K562 (cell line): ENCODE data around the gene HAPLN2. TPM values are rescaled to one million over a fixed set of nuclear protein-coding genes. Genes with fewer than 3 reads are reported as not detected.
A peak's percentile ranks its signal among the peaks of the same experiment; 100 is the strongest.

Source experiments
- ADNP ChIP-seq: fragments of 200-800 bp; sonication (Bioruptor generic); IDR thresholded peaks from 2 replicates; pipeline ENCODE4 v1.6.1; 2016; ENCODE audit warnings: missing genetic modification characterization, missing compliant biosample characterization
- CTBP1 ChIP-seq: fragments of 450-650 bp; IDR thresholded peaks from 2 replicates; pipeline ENCODE4 v1.6.1; 2016; ENCODE audit warnings: borderline replicate concordance
- GABPA ChIP-seq: fragments of 200-800 bp; sonication (Bioruptor generic); conservative IDR thresholded peaks from 2 replicates; pipeline ENCODE4 v1.6.1; 2016; ENCODE audit warnings: low read depth, missing genetic modification characterization, missing compliant biosample characterization
- KLF6 ChIP-seq: fragments of 250-450 bp; sonication (Bioruptor Pico); IDR thresholded peaks from 2 replicates; pipeline ENCODE4 v1.4.0; 2020; ENCODE audit warnings: mild to moderate bottlenecking, moderate library complexity, borderline replicate concordance
- NFATC3 ChIP-seq: fragments of 450-650 bp; IDR thresholded peaks from 2 replicates; pipeline ENCODE4 v1.6.1; 2017; ENCODE audit warnings: mild to moderate bottlenecking
- NRF1 ChIP-seq, 2 experiments: fragments of 450-650 bp; IDR thresholded peaks in 1 of 2; conservative IDR thresholded peaks in 1 of 2; 2 replicates each; pipeline ENCODE4 v1.6.1; 2014; ENCODE audit warnings: mild to moderate bottlenecking in 2 of 2
- OTX1 ChIP-seq: fragments of 450-650 bp; formaldehyde crosslinking; IDR thresholded peaks from 2 replicates; pipeline ENCODE4 v1.4.0; 2022; ENCODE audit warnings: mild to moderate bottlenecking
- SP1 ChIP-seq: sonication (generic); formaldehyde crosslinking; IDR thresholded peaks from 2 replicates; pipeline ENCODE4 v1.8.1; 2022; ENCODE audit warnings: mild to moderate bottlenecking, missing genetic modification reagents
- TOE1 ChIP-seq, 2 experiments: fragments of 450-650 bp in 1 of 2; sonication (generic) in 1 of 2; formaldehyde crosslinking in 1 of 2; IDR thresholded peaks; 2 replicates each; pipeline versions ENCODE4 v1.7.1 to v1.8.0; 2016 to 2022; ENCODE audit warnings: borderline replicate concordance in 2 of 2, mild to moderate bottlenecking in 2 of 2, antibody characterized with exemption in 1 of 2, inconsistent platforms in 1 of 2, low read depth in 1 of 2, missing genetic modification reagents in 1 of 2, moderate library complexity in 1 of 2
- USF1 ChIP-seq: sonication (generic); formaldehyde crosslinking; IDR thresholded peaks from 2 replicates; pipeline ENCODE4 v1.9.0; 2022; ENCODE audit warnings: mild to moderate bottlenecking, missing genetic modification reagents
- ZNF143 ChIP-seq: sonication (generic); formaldehyde crosslinking; IDR thresholded peaks from 2 replicates; pipeline ENCODE4 v1.9.0; 2022; ENCODE audit warnings: mild to moderate bottlenecking, missing genetic modification reagents
- ZNF395 ChIP-seq: fragments of 200-800 bp; sonication (Bioruptor generic); IDR thresholded peaks from 2 replicates; pipeline ENCODE4 v1.6.1; 2017; ENCODE audit warnings: missing genetic modification characterization, missing compliant biosample characterization
- ZNF445 ChIP-seq: fragments of 250-450 bp; sonication (Bioruptor Pico); IDR thresholded peaks from 2 replicates; pipeline ENCODE4 v1.4.0; 2020; ENCODE audit warnings: low read depth, mild to moderate bottlenecking, moderate library complexity
- ZNF668 ChIP-seq: fragments of 250-450 bp; sonication (Bioruptor Pico); IDR thresholded peaks from 2 replicates; pipeline ENCODE4 v1.8.0; 2022; ENCODE audit warnings: mild to moderate bottlenecking, inconsistent platforms
- polyA plus RNA-seq, 8 experiments: library from polyadenylated mRNA; depleted of rRNA in 4 of 8; stranded (reverse) in 5 of 8; unstranded in 3 of 8; fragments of >200 nt; fragmentation: Nextera tagmentation in 2 of 8; fragmentation: Illumina TruSeq in 1 of 8; extraction: Ambion mirVana in 2 of 8; extraction: Trizol in 1 of 8; gene quantifications; 2 replicates each; pipeline versions ENCODE4 v1.2.1 to v1.2.3, GENCODE V29; 2011 to 2014; ENCODE audit warnings: inconsistent platforms in 1 of 8, missing spikeins in 1 of 8
- total RNA-seq, 7 experiments: library from RNA; depleted of rRNA in 6 of 7; stranded (reverse); fragments of >200 nt in 6 of 7; fragmentation: Illumina TruSeq in 2 of 7; extraction: Trizol in 2 of 7; gene quantifications; 2 replicates each; pipeline versions ENCODE4 v1.2.1 to v1.2.3, GENCODE V29; 2011 to 2021; ENCODE audit warnings: low replicate concordance in 1 of 7

The HAPLN2 gene
- total and polyA plus RNA-seq, 9 of the 15 experiments (the other 6 are each of a cell fraction or from before 2014, with no cell fraction given) = 0.14 to 5.2 (median 3.8) TPM; not detected in 4

- TF ChIP-seq ZNF143 (CRISPR knock-in tag) = peak; percentile 69; the same call in 1 of the 2 replicates
- TF ChIP-seq ADNP (tag) = no peak
- TF ChIP-seq SP1 (CRISPR knock-in tag) = peak; percentile 39; the same call in 1 of the 2 replicates
- peak; percentile 51 for TF ChIP-seq GABPA
- no peak for TF ChIP-seq NFATC3
- TF ChIP-seq ZNF668 (CRISPR knock-in tag) = no peak
- 0 out of 2 replicates have a peak, but pooled peaks have one; percentile 33 for TF ChIP-seq OTX1 (CRISPR knock-in tag)
- no peak for TF ChIP-seq KLF6 (CRISPR knock-in tag)
- 0 out of 2 replicates have a peak, but pooled peaks have one; percentile 10 for TF ChIP-seq ZNF395 (CRISPR knock-in tag)
- 0 out of 2 replicates have a peak, but pooled peaks have one; percentile 6 for TF ChIP-seq USF1
- TF ChIP-seq ZNF445 (CRISPR knock-in tag) = 0 out of 2 replicates have a peak, but pooled peaks have one; percentile 25
- 0 out of 4 replicates have a peak, but pooled peaks of 1 of the 2 experiments have one; percentile 7 for TF ChIP-seq NRF1 (conservative IDR thresholded peaks at IDR 0.05 in 1 of 2, IDR thresholded peaks at IDR 0.05 in 1 of 2)
- peak; percentile 18; the same call in 1 of the 2 replicates for TF ChIP-seq CTBP1
- TF ChIP-seq TOE1 (IDR thresholded peaks at IDR 0.05; ENCODE audit: borderline replicate concordance) = 0 out of 2 replicates have a peak, but pooled peaks have one; percentile 3
- no peak for TF ChIP-seq TOE1 (CRISPR knock-in tag; IDR thresholded peaks at IDR 0.05; ENCODE audit: borderline replicate concordance, low read depth)
Observed at GRCh38 chr1:156572663-156573018, 46.6 kb upstream of the HAPLN2 start (continued).
